GF-D8 (cell line): ENCODE results near the gene OSM.

Experiments used
- DNase-seq: peaks from one replicate; lab custom pipeline; 2025; lab: John Stamatoyannopoulos, UW

Gene OSM

DNA sequence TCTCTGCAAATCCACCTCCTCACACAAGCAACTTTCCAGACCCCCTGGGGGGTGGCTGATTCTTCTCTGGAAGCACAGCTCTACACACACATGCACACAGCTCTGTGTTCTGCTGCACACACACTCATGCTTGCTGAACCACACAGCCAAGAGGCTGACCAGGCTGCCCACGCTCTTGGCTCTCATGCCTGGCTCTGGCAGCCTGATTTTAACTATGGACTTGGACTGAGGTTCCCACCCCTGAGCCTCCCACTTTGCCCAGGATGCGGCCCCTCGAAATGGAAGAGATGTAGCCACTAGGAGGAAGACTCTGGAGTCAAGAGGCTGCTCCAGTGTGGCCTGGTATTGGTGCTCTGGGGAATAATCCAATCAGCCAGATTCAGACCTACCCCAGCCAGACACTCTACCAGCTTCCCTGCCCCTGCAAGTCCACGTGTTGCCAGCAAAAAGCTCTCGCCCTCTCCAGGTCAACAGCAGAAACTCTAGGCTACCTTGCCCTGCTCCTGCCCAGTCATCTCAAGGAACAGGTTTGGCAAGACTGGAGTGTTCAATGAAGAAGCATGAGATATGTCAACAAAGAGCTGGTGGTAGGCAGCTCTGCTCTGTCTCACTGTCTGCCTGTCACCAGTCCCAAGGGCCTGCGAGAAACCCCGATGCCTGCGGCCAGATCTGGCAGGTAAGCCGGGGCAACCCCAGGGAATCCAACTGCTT lies 31.5 kb upstream of the OSM start:
- DNase-seq: no peak

GRCh38 chr22:30297276-30297990 lies 30.8 kb upstream of the OSM start:
- no peak for DNase-seq

DNA sequence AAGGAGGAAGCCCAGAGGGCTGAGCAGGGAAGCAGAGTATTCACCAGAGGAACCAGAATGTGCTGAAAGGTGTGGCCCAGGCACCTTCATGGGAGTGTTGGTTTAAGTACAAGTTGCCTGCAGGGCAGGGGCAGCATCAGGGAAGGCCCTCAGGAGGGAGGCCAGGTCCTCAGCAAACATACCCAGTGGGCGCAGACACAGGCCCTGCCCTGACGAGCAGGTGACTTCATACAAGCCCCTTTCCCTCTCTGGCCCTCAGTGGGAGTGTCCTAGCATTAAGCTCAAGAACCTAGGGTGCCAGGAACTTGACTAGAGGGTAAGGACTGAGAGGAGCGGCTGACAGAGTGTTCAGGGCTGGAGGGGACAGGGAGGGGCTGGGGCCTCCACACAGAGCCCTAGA lies 30.2 kb upstream of the OSM start:
- DNase-seq: no peak

DNA sequence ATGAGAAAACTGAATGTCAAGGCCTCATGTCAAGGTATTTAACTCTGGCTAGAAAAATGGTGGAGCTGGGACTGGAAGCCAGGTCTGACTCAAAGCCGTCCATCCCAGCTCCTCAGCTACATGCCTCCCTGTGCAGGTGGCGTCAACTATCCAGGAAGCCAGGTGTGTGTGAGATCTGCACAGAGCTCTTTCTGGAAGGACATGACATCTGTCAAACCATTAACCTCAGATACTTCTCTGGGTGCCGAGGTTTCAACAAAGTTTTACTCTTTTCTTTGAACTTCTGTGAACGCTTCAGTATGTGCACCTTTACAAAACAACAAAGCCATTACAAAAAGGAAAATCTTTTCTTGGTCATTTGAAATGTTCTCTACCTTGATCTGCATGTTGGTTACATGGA lies 29.7 kb upstream of the OSM start:
- DNase-seq: no peak

DNA sequence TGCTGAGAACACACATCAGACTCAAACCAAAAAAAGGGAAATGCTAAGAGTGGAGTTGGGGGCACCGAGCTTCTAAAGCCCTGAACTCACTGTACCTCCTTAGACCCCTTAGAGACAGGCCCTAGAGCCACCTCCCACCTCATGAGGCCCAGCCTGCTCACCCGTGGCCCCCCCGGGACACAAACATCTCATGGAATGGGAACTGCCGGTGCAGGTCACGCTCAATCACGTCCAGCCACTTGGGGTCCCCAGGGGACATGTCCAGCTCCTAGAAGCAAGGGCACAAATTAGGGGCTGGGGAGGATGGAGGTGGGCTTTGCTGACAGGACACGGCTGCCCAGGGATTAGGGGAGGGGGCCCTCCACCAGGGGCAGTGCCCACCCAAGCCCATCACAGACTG lies 28.9 kb upstream of the OSM start:
- DNase-seq: no peak

DNA sequence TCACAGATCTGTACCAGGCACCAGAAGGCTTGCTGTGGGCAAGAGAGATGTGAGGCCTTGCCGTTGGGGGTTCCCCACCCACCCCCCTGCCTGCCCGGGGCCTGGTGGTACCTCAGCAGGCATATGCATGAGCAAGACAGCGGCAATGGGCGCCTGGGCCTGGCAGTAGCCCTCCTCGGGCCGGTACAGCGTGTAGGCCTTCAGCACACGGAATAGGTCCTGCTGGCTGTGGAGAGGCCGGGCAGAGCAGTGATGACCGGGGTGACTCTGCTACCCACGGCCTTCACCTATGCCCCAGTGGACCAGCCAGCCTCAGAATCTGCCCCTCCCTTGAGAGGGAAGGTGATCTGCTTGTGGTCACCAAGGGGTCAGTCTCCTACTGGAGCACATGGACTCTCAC lies 28.2 kb upstream of the OSM start:
- DNase-seq: no peak

GRCh38 chr22:30294066-30294465 lies 27.4 kb upstream of the OSM start:
- DNase-seq: no peak

DNA sequence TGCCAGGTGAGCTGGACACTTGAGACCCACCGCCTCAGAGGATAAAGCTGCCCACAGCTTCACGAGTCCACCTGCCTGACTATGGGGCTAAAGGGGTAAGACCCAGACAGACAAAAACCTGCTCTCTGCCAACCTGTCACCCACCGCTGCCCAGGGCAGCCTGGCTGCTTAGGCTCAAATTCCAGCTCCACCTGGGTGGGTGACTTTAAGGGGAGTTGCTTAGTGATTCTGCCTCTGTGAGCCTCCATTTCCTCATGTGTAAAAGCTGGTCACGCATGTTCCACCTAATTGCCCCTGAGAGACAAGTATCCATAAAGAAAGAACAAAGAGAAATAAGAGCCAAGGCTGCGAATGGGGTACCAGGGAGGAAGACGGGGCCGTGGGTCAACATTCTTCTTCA lies 26.4 kb upstream of the OSM start:
- DNase-seq: no peak

GRCh38 chr22:30292069-30292970 lies 25.7 kb upstream of the OSM start:
- no peak for DNase-seq

- DNase-seq: no peak
Observed at GRCh38 chr22:30291058-30291892, 24.6 kb upstream of the OSM start.

- DNase-seq: no peak
Observed at GRCh38 chr22:30290342-30291057, 23.8 kb upstream of the OSM start.

- no peak for DNase-seq
Observed at GRCh38 chr22:30289980-30290313, 23.3 kb upstream of the OSM start.

DNA sequence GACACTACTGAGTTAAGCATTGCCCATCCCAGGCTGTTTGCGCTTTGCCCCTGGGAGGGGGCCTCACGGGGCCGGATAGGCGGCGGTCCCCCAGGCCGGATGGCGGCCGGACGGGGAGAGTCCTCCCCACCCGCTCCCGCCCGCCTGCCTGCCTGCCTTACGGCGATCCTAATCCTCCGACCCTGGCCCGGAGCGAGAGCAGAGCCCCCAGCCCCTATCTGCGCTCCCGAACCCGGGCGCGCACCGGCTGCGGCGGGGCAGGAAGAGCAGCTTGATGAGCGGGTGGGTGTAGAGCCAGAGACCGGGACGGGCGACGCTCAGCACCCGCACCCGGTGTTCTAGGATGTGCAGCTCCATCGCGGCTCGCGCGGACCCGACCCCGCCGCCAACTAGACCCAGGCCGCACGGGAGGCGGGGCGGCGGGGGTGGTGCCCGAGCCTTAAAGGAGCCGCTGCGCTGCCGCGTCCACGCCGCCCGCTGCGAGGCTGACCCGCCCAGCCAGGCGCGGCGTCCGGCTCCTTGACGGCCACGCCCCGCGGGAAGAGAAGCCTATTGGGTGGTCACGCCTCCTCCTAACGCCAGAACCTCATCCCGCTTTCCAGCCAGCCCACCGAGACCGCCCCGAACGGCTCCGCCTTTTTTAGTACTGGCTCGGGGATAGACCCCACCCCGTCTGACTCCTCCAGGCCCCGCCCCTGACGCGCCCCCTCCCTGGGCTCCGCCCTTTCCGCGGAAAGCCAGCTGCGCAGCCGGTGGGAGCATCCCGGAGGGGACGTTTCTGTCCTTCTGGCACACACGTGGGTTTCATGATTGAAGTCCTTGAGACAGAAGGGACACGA lies 22.7 kb upstream of the OSM start, which contains the start of gene CASTOR1:
Gene CASTOR1, minus strand, starts transcription at position 365 of the 839 bp plus-strand sequence. Its CDS starts 8 bp downstream, at position 357.
- DNase-seq: peak; percentile 85

DNA sequence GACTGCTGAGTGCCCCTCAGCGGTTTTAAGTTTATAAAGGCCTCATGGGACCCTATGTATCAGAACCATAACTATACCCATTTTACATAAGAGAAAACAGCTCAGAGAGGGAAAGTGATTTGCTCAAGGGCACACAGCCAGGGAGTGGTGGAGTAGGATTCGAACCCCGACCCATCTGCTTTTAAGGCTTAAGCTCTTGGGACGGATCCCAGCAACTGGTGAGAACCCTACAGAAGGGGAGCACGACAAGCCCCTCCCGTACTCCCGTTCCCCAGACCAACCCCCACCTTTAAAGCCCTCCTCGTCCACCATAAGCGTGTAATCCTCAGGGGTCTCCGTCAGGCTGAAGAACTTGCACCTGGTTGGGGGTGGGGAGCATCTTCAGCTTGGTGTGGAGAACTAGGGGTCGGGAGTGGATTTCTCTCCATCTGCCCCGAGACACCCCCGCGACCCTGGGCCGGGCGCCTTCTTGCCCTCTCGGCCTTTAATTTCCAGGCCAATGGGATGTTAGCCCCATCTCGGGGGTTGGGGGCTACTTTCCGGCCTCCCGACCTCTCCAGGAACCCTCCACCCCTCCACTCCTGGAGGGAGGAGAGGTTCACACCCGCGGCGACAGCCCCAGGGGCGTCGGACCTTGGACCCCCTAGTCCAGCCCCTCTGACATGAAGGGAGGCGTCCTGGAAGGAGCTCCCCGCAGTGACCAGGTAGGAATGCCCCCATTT lies 21.9 kb upstream of the OSM start:
- DNase-seq: no peak

DNA sequence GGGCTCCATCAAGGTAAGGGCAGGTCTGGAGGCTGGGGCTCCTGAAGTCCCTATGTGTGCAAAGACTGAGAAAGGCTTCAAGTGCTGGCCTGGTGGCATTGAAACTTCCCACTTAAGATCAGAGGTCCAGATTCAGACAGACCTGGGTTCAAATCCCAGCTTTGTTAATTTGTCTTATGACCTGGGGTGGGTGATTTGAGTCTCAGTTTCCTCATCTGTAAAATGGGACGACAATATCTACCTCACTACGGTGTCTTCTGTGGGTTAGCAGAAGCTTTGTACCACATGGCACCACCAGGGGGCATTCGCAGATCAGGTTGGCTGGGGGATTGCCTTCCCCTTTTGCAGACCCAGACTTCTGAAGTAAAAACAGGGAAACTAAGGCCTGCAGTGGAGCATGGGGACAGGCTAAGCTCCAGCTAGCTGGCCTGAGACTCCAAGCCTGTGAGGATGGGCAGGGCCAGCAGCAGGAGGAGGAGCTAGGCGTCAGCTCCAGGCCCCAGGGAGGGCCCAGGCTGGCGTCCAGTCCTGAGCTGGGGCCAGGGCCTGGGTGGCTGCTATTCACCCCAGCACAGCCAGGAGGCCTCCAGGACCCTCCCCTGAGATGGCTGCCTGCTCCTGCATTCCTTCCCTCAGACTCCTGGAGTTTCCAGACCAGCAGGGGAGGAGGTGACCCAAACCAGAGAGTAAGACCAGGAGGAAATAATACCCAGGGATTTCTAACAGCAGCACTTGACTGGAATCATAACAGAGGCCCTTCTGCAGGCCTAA lies 21.2 kb upstream of the OSM start:
- peak; percentile 73 for DNase-seq

- peak; percentile 9 for DNase-seq
Observed at GRCh38 chr22:30286813-30287647, 20.4 kb upstream of the OSM start.

DNA sequence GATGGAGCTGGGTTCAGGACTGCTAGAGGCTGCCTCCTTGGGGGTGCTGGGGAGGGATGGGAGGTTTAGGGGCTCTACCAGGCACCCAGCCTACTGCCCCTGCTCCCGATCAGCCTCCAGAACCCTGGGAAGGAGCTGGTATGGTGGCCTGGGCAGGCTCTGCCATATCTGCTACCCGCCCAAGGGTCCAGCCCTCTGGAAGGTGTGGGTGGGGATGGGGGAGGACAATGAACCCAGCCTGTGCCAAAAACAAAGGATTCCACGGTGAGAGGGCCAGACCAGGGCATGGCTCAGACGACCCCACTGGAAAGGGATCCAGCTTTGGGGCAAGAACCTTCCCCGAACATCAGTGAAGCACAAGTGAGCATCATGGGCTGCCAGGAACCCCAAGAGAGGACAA lies 19.7 kb upstream of the OSM start:
- DNase-seq: no peak

DNA sequence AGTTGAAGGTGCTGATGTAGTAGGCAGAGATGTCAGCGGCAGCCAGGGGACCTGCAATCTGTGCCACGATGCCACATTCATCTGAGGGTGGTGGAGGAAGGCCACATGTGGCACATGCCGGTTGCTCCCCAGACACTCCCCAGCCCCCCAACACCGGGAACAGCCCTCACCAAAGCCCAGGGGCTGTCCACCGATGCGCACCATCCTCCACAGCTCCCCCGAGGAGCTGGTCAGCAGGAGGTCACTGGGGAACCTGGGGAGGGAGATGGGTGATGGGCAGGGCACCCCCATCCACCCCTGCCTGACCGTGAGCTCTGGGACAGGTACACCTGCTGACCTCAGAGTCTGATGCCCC lies 19.2 kb upstream of the OSM start:
- no peak for DNase-seq
